ENCODE measurements around the gene SESN3. TPM values are rescaled to one million over a fixed set of nuclear protein-coding genes. Genes with fewer than 3 reads are reported as not detected.
A peak's percentile ranks its signal among the peaks of the same experiment; 100 is the strongest.

The SESN3 gene
- total RNA-seq, 2 donors from 2014 or later = 9.9 to 13.3 TPM

GRCh38 chr11:95150956-95151684 lies 79.9 kb downstream of the SESN3 start:
- Histone ChIP-seq H3K27me3 (no peaks in the 10 kb centered on the region), H3K36me3 (no peaks in the 10 kb centered on the region), H3K9me3 (no peaks in the 10 kb centered on the region), H3K4me1 (peaks cover 0 to 30% of the 10 kb centered on the region in 2 donors), H3K27ac (peak overlapping the region; percentile 86 to 91), H3K4me3 (peak overlapping the region; percentile 53 to 67)
- DNase-seq (ENCODE audit: low spot score) = peak; percentile 95
- TF ChIP-seq, protein P1, sequence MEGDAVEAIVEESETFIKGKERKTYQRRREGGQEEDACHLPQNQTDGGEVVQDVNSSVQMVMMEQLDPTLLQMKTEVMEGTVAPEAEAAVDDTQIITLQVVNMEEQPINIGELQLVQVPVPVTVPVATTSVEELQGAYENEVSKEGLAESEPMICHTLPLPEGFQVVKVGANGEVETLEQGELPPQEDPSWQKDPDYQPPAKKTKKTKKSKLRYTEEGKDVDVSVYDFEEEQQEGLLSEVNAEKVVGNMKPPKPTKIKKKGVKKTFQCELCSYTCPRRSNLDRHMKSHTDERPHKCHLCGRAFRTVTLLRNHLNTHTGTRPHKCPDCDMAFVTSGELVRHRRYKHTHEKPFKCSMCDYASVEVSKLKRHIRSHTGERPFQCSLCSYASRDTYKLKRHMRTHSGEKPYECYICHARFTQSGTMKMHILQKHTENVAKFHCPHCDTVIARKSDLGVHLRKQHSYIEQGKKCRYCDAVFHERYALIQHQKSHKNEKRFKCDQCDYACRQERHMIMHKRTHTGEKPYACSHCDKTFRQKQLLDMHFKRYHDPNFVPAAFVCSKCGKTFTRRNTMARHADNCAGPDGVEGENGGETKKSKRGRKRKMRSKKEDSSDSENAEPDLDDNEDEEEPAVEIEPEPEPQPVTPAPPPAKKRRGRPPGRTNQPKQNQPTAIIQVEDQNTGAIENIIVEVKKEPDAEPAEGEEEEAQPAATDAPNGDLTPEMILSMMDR (IDR thresholded peaks at IDR 0.05) = peak; percentile 76 to 82

- Histone ChIP-seq H3K9me3 (no peaks in the 10 kb centered on the region), H3K27me3 (no peaks in the 10 kb centered on the region), H3K4me3 (peak overlapping the region; percentile 53 to 67), H3K4me1 (peaks cover 0 to 30% of the 10 kb centered on the region in 2 donors), H3K36me3 (no peaks in the 10 kb centered on the region), H3K27ac (peak overlapping the region; percentile 86 to 91)
- TF ChIP-seq, protein P1 (IDR thresholded peaks at IDR 0.05) = no peak
- DNase-seq (ENCODE audit: low spot score) = no peak
These were observed 81.2 kb downstream of the SESN3 start for GRCh38 chr11:95149651-95150364.

- TF ChIP-seq, protein P1 (IDR thresholded peaks at IDR 0.05) = no peak
- no peak overlapping the region for H3K4me3 ChIP-seq
- DNase-seq (ENCODE audit: low spot score) = no peak
- H3K36me3 ChIP-seq = no peaks in the 10 kb centered on the region
- H3K4me1 ChIP-seq = peaks cover 0 to 30% of the 10 kb centered on the region in 2 donors
- H3K9me3 ChIP-seq = no peaks in the 10 kb centered on the region
- H3K27ac ChIP-seq = peak overlapping the region in 1 of 2 donors; percentile 86
- no peaks in the 10 kb centered on the region for H3K27me3 ChIP-seq
These were observed 82.1 kb downstream of the SESN3 start for GRCh38 chr11:95148938-95149337.

GRCh38 chr11:95148406-95148805 lies 82.6 kb downstream of the SESN3 start:
- Histone ChIP-seq H3K4me1 (peaks cover 0 to 27% of the 10 kb centered on the region in 2 donors), H3K36me3 (no peaks in the 10 kb centered on the region), H3K27me3 (no peaks in the 10 kb centered on the region), H3K9me3 (no peaks in the 10 kb centered on the region), H3K4me3 (no peak overlapping the region), H3K27ac (no peak overlapping the region)
- TF ChIP-seq, protein P1 (IDR thresholded peaks at IDR 0.05) = no peak
- no peak for DNase-seq (ENCODE audit: low spot score)

- Histone ChIP-seq H3K36me3 (no peaks in the 10 kb centered on the region), H3K4me1 (peaks cover 0 to 26% of the 10 kb centered on the region in 2 donors), H3K27ac (no peak overlapping the region), H3K9me3 (no peaks in the 10 kb centered on the region), H3K27me3 (no peaks in the 10 kb centered on the region), H3K4me3 (no peak overlapping the region)
- TF ChIP-seq, protein P1 (IDR thresholded peaks at IDR 0.05) = no peak
- DNase-seq (ENCODE audit: low spot score) = peak; percentile 68
These were observed 83.6 kb downstream of the SESN3 start for GRCh38 chr11:95147364-95147905.
